OCI-LY7 (cell line): ENCODE data around the gene CRTAC1. TPM values are rescaled to one million over a fixed set of nuclear protein-coding genes. Genes with fewer than 3 reads are reported as not detected.

Experiments used
- BruUV-seq: library from RNA; stranded (reverse); fragments of 400-500 nt; replicated peaks from 2 replicates; lab custom pipeline; 2021; lab: Mats Ljungman, UMichigan
- CTCF ChIA-PET: fragments of 300-600 bp; sonication (Branson Sonifier 250); formaldehyde crosslinking; loops from one replicate; lab custom pipeline; 2022; ENCODE audit warnings: antibody characterized with exemption; ENCODE audit not compliant: unreplicated experiment; lab: Charles Lee
- POLR2A ChIA-PET: fragments of 300-600 bp; sonication (Branson Sonifier 250); formaldehyde crosslinking; loops from one replicate; lab custom pipeline; 2022; ENCODE audit warnings: antibody characterized with exemption; lab: Charles Lee
- DNase-seq: peaks from one replicate; pipeline ENCODE4 v3.0.0-alpha.2; 2015; ENCODE audit warnings: low spot score
- H2AFZ ChIP-seq: fragments of 200-600 bp; sonication (generic), shearing (Covaris generic); 2 replicates; pipeline ENCODE4 v1.6.1; 2014; ENCODE audit warnings: mild to moderate bottlenecking, antibody characterized with exemption, low read length, moderate library complexity
- H3K27ac ChIP-seq: fragments of 200-600 bp; sonication (generic); 2 replicates; pipeline ENCODE4 v1.5.1; 2014; ENCODE audit warnings: mixed run types, low read depth, mild to moderate bottlenecking, moderate library complexity, low read length, inconsistent platforms; ENCODE audit not compliant: poor library complexity, severe bottlenecking
- H3K36me3 ChIP-seq: fragments of 200-600 bp; sonication (generic); 2 replicates; pipeline ENCODE4 v1.6.1; 2014; ENCODE audit warnings: mild to moderate bottlenecking, antibody characterized with exemption, low read length, moderate library complexity, mixed read lengths; ENCODE audit not compliant: insufficient read depth
- H3K4me1 ChIP-seq: fragments of 200-600 bp; sonication (generic); 2 replicates; pipeline ENCODE4 v1.5.1; 2014; ENCODE audit warnings: mild to moderate bottlenecking, low read length; ENCODE audit not compliant: insufficient read depth, poor library complexity, severe bottlenecking
- H3K4me2 ChIP-seq: fragments of 200-600 bp; sonication (generic); 2 replicates; pipeline ENCODE4 v1.6.1; 2014; ENCODE audit warnings: mild to moderate bottlenecking, low read length
- H3K4me3 ChIP-seq: fragments of 200-600 bp; sonication (generic); 2 replicates; pipeline ENCODE4 v1.5.1; 2014; ENCODE audit warnings: mild to moderate bottlenecking, low read depth, low read length; ENCODE audit not compliant: poor library complexity, severe bottlenecking
- H3K79me2 ChIP-seq: fragments of 200-600 bp; sonication (generic); 2 replicates; pipeline ENCODE4 v1.6.1; 2016; ENCODE audit warnings: low read depth, mild to moderate bottlenecking, low read length, moderate library complexity, mixed read lengths; ENCODE audit not compliant: insufficient read depth
- H3K9me2 ChIP-seq: fragments of 200-600 bp; sonication (generic); 2 replicates; pipeline ENCODE4 v1.6.1; 2016; ENCODE audit warnings: mild to moderate bottlenecking, low read length, mixed read lengths; ENCODE audit not compliant: insufficient read depth
- H3K9me3 ChIP-seq: fragments of 200-600 bp; sonication (generic); 2 replicates; pipeline ENCODE4 v1.6.1; 2014; ENCODE audit warnings: mild to moderate bottlenecking, mixed run types, low read length, mixed read lengths
- H4K20me1 ChIP-seq: fragments of 200-600 bp; sonication (generic); 2 replicates; pipeline ENCODE4 v1.6.1; 2014; ENCODE audit warnings: mild to moderate bottlenecking, antibody characterized with exemption, low read length, moderate library complexity, mixed read lengths; ENCODE audit not compliant: insufficient read depth
- CTCF ChIP-seq: fragments of 200-600 bp; sonication (generic); conservative IDR thresholded peaks from 2 replicates; pipeline ENCODE4 v1.5.1; 2014; ENCODE audit warnings: mild to moderate bottlenecking, antibody characterized with exemption, low read length, moderate library complexity, mixed read lengths
- EZH2phosphoT487 ChIP-seq: fragments of 200-600 bp; sonication (generic); IDR thresholded peaks from 2 replicates; pipeline ENCODE4 v1.6.1; 2018; ENCODE audit warnings: low read depth, borderline replicate concordance, mild to moderate bottlenecking, mixed run types, antibody characterized with exemption, low read length, moderate library complexity, mixed read lengths
- intact Hi-C: fragments of 100-400 bp; cut with micrococcal nuclease; formaldehyde crosslinking; loops from one replicate; pipeline ENCODE4 v1.10.0; 2022; ENCODE audit not compliant: unreplicated experiment
- total RNA-seq, 2 experiments: library from RNA; depleted of rRNA in 1 of 2; stranded (reverse); fragments of >200 nt in 1 of 2; shearing (Covaris generic) in 1 of 2; gene quantifications; 2 replicates each; pipeline ENCODE4 v1.2.3, GENCODE V29; 2014 to 2022

The CRTAC1 gene
- total RNA-seq, 2 experiments from 2014 or later, result not detected

GRCh38 chr10:97974100-97974499 is 56.3 kb downstream of the CRTAC1 start:
- no TSS peak for BruUV-seq
- no peak for DNase-seq

DNA sequence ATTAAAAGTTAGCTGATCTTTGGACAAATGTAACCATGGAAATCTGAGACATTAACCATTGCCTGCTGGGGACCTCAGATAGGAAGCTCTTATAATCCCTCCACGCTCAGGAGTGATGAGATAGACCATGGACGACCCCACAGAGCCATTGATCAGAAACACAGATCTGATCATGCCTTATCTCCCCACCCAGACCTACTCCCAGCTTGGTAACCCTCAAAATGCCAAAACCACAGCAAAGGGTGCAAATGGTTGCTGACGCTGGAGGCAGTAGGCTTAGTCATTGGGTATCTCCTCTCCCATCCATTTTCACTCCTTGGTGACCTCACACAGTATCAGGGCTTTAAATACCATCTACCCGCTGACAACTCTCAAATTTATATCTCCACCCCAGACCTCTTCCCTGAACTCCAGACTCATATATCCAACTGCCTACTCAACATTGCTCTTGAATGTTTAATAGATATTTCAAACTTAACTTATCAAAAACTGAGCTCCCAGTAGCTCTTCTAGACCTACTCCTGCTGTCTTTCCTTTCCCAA is 60.8 kb downstream of the CRTAC1 start:
- ChIA-PET POLR2A (no interaction called here), CTCF (no interaction called here)
- H4K20me1 ChIP-seq, result no peaks in the 10 kb centered on the region
- no peaks in the 10 kb centered on the region for H3K36me3 ChIP-seq
- intact Hi-C loops, result no loop called here
- no peaks in the 10 kb centered on the region for H3K9me3 ChIP-seq
- DNase-seq, result no peak
- no peak overlapping the region for H3K4me2 ChIP-seq
- TF ChIP-seq EZH2phosphoT487 (no peak), CTCF (no peak)
- no peak overlapping the region for H2AFZ ChIP-seq
- no peaks in the 10 kb centered on the region for H3K9me2 ChIP-seq
- no peak overlapping the region for H3K4me3 ChIP-seq
- H3K79me2 ChIP-seq, result no peaks in the 10 kb centered on the region
- no TSS peak for BruUV-seq
- no peak overlapping the region for H3K27ac ChIP-seq
- H3K4me1 ChIP-seq, result no peaks in the 10 kb centered on the region

More at GRCh38 chr10:97974100-97974499, 56.3 kb downstream of the CRTAC1 start:
- intact Hi-C loops, result no loop called here
- Histone ChIP-seq H3K79me2 (no peaks in the 10 kb centered on the region), H3K4me1 (no peaks in the 10 kb centered on the region), H3K4me2 (no peak overlapping the region), H2AFZ (no peak overlapping the region), H3K9me2 (no peaks in the 10 kb centered on the region), H3K4me3 (no peak overlapping the region), H4K20me1 (no peaks in the 10 kb centered on the region), H3K36me3 (no peaks in the 10 kb centered on the region), H3K9me3 (no peaks in the 10 kb centered on the region), H3K27ac (no peak overlapping the region)
- CTCF ChIA-PET, result no interaction called here
- POLR2A ChIA-PET, result no interaction called here
- TF ChIP-seq EZH2phosphoT487, result no peak
- no peak for TF ChIP-seq CTCF

- Histone ChIP-seq H3K4me3 (no peak overlapping the region), H3K79me2 (no peaks in the 10 kb centered on the region), H3K9me2 (no peaks in the 10 kb centered on the region), H3K4me2 (no peak overlapping the region), H3K4me1 (no peaks in the 10 kb centered on the region), H3K27ac (no peak overlapping the region), H2AFZ (no peak overlapping the region), H4K20me1 (no peaks in the 10 kb centered on the region), H3K9me3 (no peaks in the 10 kb centered on the region), H3K36me3 (no peaks in the 10 kb centered on the region)
- ChIA-PET POLR2A (no interaction called here), CTCF (no interaction called here)
- BruUV-seq, result no TSS peak
- DNase-seq, result no peak
- intact Hi-C loops, result no loop called here
- TF ChIP-seq CTCF, result no peak
- no peak for TF ChIP-seq EZH2phosphoT487
Measured at GRCh38 chr10:97964748-97965147, 65.7 kb downstream of the CRTAC1 start.
